Neuronal stem cell (in vitro differentiated cells): ENCODE results near the gene SHTN1.

Source experiments
- DNase-seq: peaks from one replicate; pipeline ENCODE4 v3.0.0-alpha.2; 2013; ENCODE audit warnings: low spot score
- H2AFZ ChIP-seq: one replicate; pipeline ENCODE4 v1.6.1; 2013; ENCODE audit warnings: mild to moderate bottlenecking, low read length, inconsistent platforms
- H2AK5ac ChIP-seq: 2 replicates; pipeline ENCODE4 v1.6.1; 2013; ENCODE audit warnings: low read depth, mild to moderate bottlenecking, inconsistent platforms, low read length, moderate library complexity, mixed read lengths
- H2BK120ac ChIP-seq: 2 replicates; pipeline ENCODE4 v1.6.1; 2013; ENCODE audit warnings: low read depth, mild to moderate bottlenecking, inconsistent platforms, low read length, moderate library complexity, mixed read lengths
- H2BK12ac ChIP-seq: one replicate; pipeline ENCODE4 v1.6.1; 2013; ENCODE audit warnings: low read length, inconsistent platforms
- H2BK15ac ChIP-seq: 2 replicates; pipeline ENCODE4 v1.6.1; 2013; ENCODE audit warnings: mild to moderate bottlenecking, low read length, inconsistent platforms, mixed read lengths
- H2BK5ac ChIP-seq: one replicate; pipeline ENCODE4 v1.6.1; 2013; ENCODE audit warnings: inconsistent platforms, mild to moderate bottlenecking, low read length, moderate library complexity
- H3K14ac ChIP-seq: one replicate; pipeline ENCODE4 v1.6.1; 2013; ENCODE audit warnings: low read length, inconsistent platforms
- H3K18ac ChIP-seq: 2 replicates; pipeline ENCODE4 v1.6.1; 2013; ENCODE audit warnings: low read length, inconsistent platforms
- H3K23ac ChIP-seq: 2 replicates; pipeline ENCODE4 v1.6.1; 2013; ENCODE audit warnings: low read depth, mild to moderate bottlenecking, mixed read lengths, low read length, inconsistent platforms; ENCODE audit not compliant: poor library complexity
- H3K27ac ChIP-seq: replicated peaks from 3 replicates; pipeline ENCODE4 v1.5.1; 2013; ENCODE audit warnings: low read length, inconsistent platforms
- H3K27me3 ChIP-seq, 3 experiments: 2 replicates each; pipeline ENCODE4 v1.6.1; 2013; ENCODE audit warnings: low read length in 3 of 3, mild to moderate bottlenecking in 2 of 3, inconsistent platforms in 1 of 3, low read depth in 1 of 3, mixed read lengths in 1 of 3, moderate library complexity in 1 of 3; ENCODE audit not compliant: control insufficient read depth in 3 of 3, insufficient read depth in 3 of 3
- H3K36me3 ChIP-seq, 2 donors: replicated peaks in 1 of 2; 2 replicates each; pipeline ENCODE4 v1.6.1; 2013; ENCODE audit warnings: low read length in 2 of 2; ENCODE audit not compliant: control insufficient read depth in 2 of 2, insufficient read depth in 2 of 2
- H3K4ac ChIP-seq: 2 replicates; pipeline ENCODE4 v1.6.1; 2013; ENCODE audit warnings: inconsistent platforms, mild to moderate bottlenecking, low read length, moderate library complexity
- H3K4me1 ChIP-seq, 2 donors: 1 replicate in 1 of 2; 2 replicates in 1 of 2; pipeline ENCODE4 v1.6.1; 2013; ENCODE audit warnings: low read length in 2 of 2, low read depth in 1 of 2; ENCODE audit not compliant: control insufficient read depth in 2 of 2, insufficient read depth in 1 of 2
- H3K4me2 ChIP-seq: one replicate; pipeline ENCODE4 v1.6.1; 2013; ENCODE audit warnings: mild to moderate bottlenecking, low read length, inconsistent platforms; ENCODE audit not compliant: insufficient read depth, poor library complexity, severe bottlenecking
- H3K4me3 ChIP-seq, 2 donors: 2 replicates each; pipeline ENCODE4 v1.5.1; 2013; ENCODE audit warnings: low read length in 2 of 2, mild to moderate bottlenecking in 2 of 2, inconsistent platforms in 1 of 2, moderate library complexity in 1 of 2
- H3K79me1 ChIP-seq: one replicate; pipeline ENCODE4 v1.6.1; 2013; ENCODE audit warnings: low read depth, mild to moderate bottlenecking, inconsistent platforms, low read length, moderate library complexity
- H3K9ac ChIP-seq: one replicate; pipeline ENCODE4 v1.6.1; 2013; ENCODE audit warnings: mild to moderate bottlenecking, low read depth, low read length, inconsistent platforms; ENCODE audit not compliant: poor library complexity
- H3K9me3 ChIP-seq, 2 donors: replicated peaks in 1 of 2; 2 replicates each; pipeline versions ENCODE3 to v1.6.1; 2013; ENCODE audit warnings: low read length in 2 of 2, mild to moderate bottlenecking in 2 of 2, inconsistent platforms in 1 of 2, low read depth in 1 of 2, mixed read lengths in 1 of 2, moderate library complexity in 1 of 2; ENCODE audit not compliant: control insufficient read depth in 2 of 2, insufficient read depth in 1 of 2
- H4K8ac ChIP-seq: one replicate; pipeline ENCODE4 v1.6.1; 2013; ENCODE audit warnings: low read depth, mild to moderate bottlenecking, inconsistent platforms, low read length, moderate library complexity
- H4K91ac ChIP-seq: one replicate; pipeline ENCODE4 v1.6.1; 2013; ENCODE audit warnings: low read length, low read depth, mild to moderate bottlenecking, inconsistent platforms; ENCODE audit not compliant: poor library complexity
- WGBS, 2 donors: extraction: QIAGEN DNeasy Blood & Tissue Kit; methylation state at CpG; one replicate each; pipeline ENCODE4 v1.1.7; 2013; ENCODE audit warnings: missing lambda C conversion rate in 2 of 2, mixed read lengths in 1 of 2; ENCODE audit not compliant: insufficient read length in 2 of 2, insufficient replicate concordance in 1 of 2; ENCODE audit errors: extremely low coverage in 2 of 2; 5-methylcytosine and 5-hydroxymethylcytosine counted together

The SHTN1 gene

DNA sequence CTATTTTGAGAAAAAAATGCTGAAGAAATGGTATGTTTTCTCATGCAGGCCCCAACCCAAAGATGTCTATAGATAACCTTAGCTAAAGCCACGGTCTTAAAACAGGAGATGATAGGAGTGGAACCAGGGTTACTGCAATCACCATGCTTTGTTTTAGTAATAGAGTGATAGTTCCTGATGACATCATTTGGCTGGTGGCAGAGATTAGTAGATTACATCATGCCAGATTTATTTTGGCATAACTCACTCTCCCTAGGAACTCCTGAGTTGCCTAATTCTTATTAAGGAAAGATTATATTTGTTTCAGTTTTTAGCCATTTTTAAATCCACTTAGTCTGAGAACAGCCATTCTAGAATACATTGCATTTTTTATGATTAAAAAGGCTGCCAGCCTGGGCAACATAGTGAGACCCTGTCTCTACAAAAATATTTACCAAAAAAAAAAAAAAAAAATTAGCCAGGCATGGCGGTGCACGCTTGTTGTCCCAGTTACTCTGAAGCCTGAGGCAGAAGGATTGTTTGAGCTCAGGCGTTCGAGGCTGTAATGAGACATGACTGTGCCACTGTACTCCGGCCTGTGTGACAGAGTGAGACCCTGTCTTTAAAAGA is 137.9 kb downstream of the SHTN1 start:
- Histone ChIP-seq H2BK15ac (no peak overlapping the region), H3K36me3 (no peaks in the 10 kb centered on the region), H3K4ac (no peak overlapping the region), H2BK120ac (no peak overlapping the region), H3K23ac (no peak overlapping the region), H3K27me3 (peaks cover 0 to 41% (median 0%) of the 10 kb centered on the region in 3 experiments), H2AK5ac (no peak overlapping the region), H3K79me1 (no peaks in the 10 kb centered on the region), H3K14ac (no peak overlapping the region), H4K8ac (no peak overlapping the region), H3K9ac (no peak overlapping the region), H2AFZ (no peak overlapping the region), H3K27ac (no peak overlapping the region), H3K4me2 (no peak overlapping the region), H3K4me1 (no peaks in the 10 kb centered on the region), H2BK5ac (no peak overlapping the region), H2BK12ac (no peak overlapping the region), H3K9me3 (no peaks in the 10 kb centered on the region), H4K91ac (no peak overlapping the region), H3K4me3 (no peak overlapping the region), H3K18ac (no peak overlapping the region)
- no peak for DNase-seq
- WGBS, 2 donors = no CpG with 5 or more reads among the region's 6 CpGs

DNA sequence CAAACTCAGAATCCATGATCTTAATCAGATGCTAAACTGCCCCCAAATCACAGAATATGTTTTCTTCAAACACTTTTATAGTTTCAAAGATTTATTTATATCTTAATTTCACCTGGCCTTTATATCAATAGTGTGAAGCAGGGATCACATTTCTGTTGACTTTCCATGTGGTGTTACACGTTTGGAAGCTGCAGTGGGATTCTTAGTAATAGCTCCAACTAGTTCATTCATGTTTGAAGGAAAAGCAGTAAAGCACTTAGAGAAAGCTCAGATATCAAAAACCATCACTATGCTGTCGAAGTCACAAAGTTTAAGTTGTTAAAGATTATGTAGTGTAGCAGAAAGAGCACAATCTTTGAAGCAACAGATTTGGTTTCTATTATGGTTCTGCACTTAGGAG is 138.9 kb downstream of the SHTN1 start:
- Histone ChIP-seq H3K14ac (no peak overlapping the region), H3K4me1 (no peaks in the 10 kb centered on the region), H3K23ac (no peak overlapping the region), H3K36me3 (no peaks in the 10 kb centered on the region), H4K91ac (no peak overlapping the region), H2BK5ac (no peak overlapping the region), H3K4ac (no peak overlapping the region), H3K4me2 (no peak overlapping the region), H4K8ac (no peak overlapping the region), H2AFZ (no peak overlapping the region), H3K27me3 (peaks cover 0 to 46% (median 0%) of the 10 kb centered on the region in 3 experiments), H2BK12ac (no peak overlapping the region), H3K4me3 (no peak overlapping the region), H3K27ac (no peak overlapping the region), H3K18ac (no peak overlapping the region), H2BK120ac (no peak overlapping the region), H2AK5ac (no peak overlapping the region), H3K9ac (no peak overlapping the region), H2BK15ac (no peak overlapping the region), H3K9me3 (no peaks in the 10 kb centered on the region), H3K79me1 (no peaks in the 10 kb centered on the region)
- DNase-seq = no peak
- whole genome bisulfite sequencing, 2 donors = no CpG with 5 or more reads among the region's 2 CpGs

DNA sequence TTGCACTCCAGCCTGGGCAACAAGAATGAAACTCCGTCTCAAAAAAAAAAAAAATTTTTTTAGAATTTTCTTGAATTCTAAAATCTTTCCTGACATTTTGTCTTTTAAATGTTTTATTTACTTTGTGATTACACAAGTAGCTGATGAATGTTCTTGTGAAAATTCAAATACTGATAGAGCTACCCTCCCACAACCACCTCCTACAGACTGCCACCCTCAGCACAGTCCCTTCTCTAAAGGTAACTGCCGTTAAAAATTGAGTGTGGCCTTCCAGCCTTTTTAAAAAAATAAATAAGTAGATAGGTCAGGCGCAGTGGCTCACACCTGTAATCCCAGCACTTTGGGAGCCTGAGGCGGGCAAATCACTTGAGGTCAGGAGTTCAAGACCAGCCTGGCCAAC is 140.6 kb downstream of the SHTN1 start:
- H3K36me3 ChIP-seq = no peaks in the 10 kb centered on the region
- no peak overlapping the region for H3K27ac ChIP-seq
- no peak overlapping the region for H3K4me3 ChIP-seq
- H3K27me3 ChIP-seq = peaks cover 0 to 41% (median 0%) of the 10 kb centered on the region in 3 experiments
- H3K23ac ChIP-seq = no peak overlapping the region
- no peak overlapping the region for H2BK15ac ChIP-seq
- no peak for DNase-seq
- H2BK5ac ChIP-seq = no peak overlapping the region
- H2BK120ac ChIP-seq = no peak overlapping the region
- H4K91ac ChIP-seq = no peak overlapping the region
- H3K18ac ChIP-seq = no peak overlapping the region
- H2AFZ ChIP-seq = no peak overlapping the region
- no peaks in the 10 kb centered on the region for H3K79me1 ChIP-seq
- no peak overlapping the region for H3K9ac ChIP-seq
- no peaks in the 10 kb centered on the region for H3K9me3 ChIP-seq
- no peak overlapping the region for H3K4ac ChIP-seq
- WGBS, 2 donors = no CpG with 5 or more reads among the region's 4 CpGs
- H3K4me1 ChIP-seq = no peaks in the 10 kb centered on the region
- H2BK12ac ChIP-seq = no peak overlapping the region
- H4K8ac ChIP-seq = no peak overlapping the region
- H3K4me2 ChIP-seq = no peak overlapping the region
- H2AK5ac ChIP-seq = no peak overlapping the region
- no peak overlapping the region for H3K14ac ChIP-seq

DNA sequence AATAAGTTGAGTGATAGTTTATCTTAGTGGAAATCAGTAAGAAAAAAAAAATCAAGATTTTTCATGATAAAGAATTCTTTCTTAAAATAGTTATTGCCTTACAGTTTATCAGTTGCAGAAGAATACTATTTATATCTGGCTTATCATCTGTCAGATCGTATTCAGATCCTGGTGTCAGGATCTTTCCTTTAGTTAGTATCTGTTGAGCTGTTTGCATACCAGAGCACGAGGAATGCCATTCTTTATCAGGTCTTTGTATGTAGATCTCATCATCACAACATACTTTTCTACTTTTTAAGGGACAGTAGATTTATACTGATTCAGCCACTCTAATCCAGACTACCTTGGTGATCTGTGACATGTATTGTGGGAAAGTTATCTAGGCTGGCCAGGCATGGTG is 143.2 kb downstream of the SHTN1 start:
- no peak overlapping the region for H3K27ac ChIP-seq
- no CpG with 5 or more reads among the region's 2 CpGs for WGBS, 2 donors

More for the DNA sequence above, 143.2 kb downstream of the SHTN1 start:
- no peak overlapping the region for H3K4me2 ChIP-seq
- no peaks in the 10 kb centered on the region for H3K36me3 ChIP-seq
- H2AFZ ChIP-seq = no peak overlapping the region
- H2AK5ac ChIP-seq = no peak overlapping the region
- H3K4me1 ChIP-seq = no peaks in the 10 kb centered on the region
- no peaks in the 10 kb centered on the region for H3K9me3 ChIP-seq
- H4K91ac ChIP-seq = no peak overlapping the region
- no peak for DNase-seq
- H2BK5ac ChIP-seq = no peak overlapping the region
- no peaks in the 10 kb centered on the region for H3K79me1 ChIP-seq
- peaks cover 0 to 19% (median 0%) of the 10 kb centered on the region in 3 experiments for H3K27me3 ChIP-seq
- no peak overlapping the region for H2BK120ac ChIP-seq
- H3K9ac ChIP-seq = no peak overlapping the region
- no peak overlapping the region for H3K4ac ChIP-seq
- no peak overlapping the region for H4K8ac ChIP-seq
- H2BK15ac ChIP-seq = no peak overlapping the region
- no peak overlapping the region for H3K18ac ChIP-seq
- no peak overlapping the region for H3K4me3 ChIP-seq
- no peak overlapping the region for H3K14ac ChIP-seq
- H2BK12ac ChIP-seq = no peak overlapping the region
- no peak overlapping the region for H3K23ac ChIP-seq
